ENCODE results near the gene SLC5A10. TPM values are rescaled to one million over a fixed set of nuclear protein-coding genes. Genes with fewer than 3 reads are reported as not detected.

Gene SLC5A10
- total RNA-seq, 4 donors from 2014 or later, result not detected

DNA sequence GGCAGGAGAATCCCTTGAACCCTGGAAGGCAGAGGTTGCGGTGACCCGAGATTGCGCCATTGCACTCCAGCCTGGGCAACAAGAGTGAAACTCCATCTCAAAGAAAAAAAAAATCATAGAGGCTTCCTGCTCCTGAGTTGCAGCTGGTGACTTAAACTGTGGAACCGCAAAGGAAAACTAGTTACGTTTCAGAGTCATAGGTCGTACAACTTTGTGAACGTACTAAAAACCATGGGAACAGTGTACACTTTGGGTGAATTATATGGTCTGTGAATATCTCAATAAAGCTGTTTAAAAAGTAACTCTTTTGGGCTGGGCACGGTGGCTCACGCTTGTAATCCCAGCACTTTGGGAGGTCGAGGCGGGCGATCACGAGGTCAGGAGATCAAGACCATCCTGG lies 23.6 kb downstream of the SLC5A10 start:
- H3K27ac ChIP-seq, result no peak overlapping the region
- no peak for DNase-seq

DNA sequence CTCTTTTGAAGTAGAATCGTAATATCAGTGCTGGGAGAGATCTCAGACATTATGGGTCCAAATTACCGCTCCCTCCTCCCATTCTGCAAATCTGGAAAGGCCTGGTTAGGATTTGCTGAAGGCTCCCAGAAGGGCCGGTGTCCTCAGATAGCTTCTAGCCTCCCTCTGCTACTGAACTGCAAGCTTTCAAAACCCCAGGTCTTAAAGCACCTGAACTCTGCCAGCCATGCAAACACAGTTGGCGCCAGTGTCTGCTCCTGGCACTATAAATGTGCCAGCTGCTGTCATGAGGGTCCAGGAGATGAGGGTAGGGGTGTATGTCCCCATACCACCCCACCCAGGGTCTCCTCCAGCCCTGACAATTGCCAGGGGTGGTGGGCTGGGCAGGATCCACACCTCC lies 24.2 kb downstream of the SLC5A10 start:
- no peak for TF ChIP-seq POLR2A (IDR thresholded peaks at IDR 0.05)
- TF ChIP-seq, protein P1, sequence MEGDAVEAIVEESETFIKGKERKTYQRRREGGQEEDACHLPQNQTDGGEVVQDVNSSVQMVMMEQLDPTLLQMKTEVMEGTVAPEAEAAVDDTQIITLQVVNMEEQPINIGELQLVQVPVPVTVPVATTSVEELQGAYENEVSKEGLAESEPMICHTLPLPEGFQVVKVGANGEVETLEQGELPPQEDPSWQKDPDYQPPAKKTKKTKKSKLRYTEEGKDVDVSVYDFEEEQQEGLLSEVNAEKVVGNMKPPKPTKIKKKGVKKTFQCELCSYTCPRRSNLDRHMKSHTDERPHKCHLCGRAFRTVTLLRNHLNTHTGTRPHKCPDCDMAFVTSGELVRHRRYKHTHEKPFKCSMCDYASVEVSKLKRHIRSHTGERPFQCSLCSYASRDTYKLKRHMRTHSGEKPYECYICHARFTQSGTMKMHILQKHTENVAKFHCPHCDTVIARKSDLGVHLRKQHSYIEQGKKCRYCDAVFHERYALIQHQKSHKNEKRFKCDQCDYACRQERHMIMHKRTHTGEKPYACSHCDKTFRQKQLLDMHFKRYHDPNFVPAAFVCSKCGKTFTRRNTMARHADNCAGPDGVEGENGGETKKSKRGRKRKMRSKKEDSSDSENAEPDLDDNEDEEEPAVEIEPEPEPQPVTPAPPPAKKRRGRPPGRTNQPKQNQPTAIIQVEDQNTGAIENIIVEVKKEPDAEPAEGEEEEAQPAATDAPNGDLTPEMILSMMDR (IDR thresholded peaks at IDR 0.05), result no peak
- Histone ChIP-seq H3K9me3 (no peaks in the 10 kb centered on the region), H3K4me1 (no peaks in the 10 kb centered on the region), H3K36me3 (no peaks in the 10 kb centered on the region), H3K27me3 (no peaks in the 10 kb centered on the region), H3K4me3 (no peak overlapping the region), H3K27ac (no peak overlapping the region)
- intact Hi-C loops (cut with DNase I; ENCODE audit: low total_unique reads), result no loop called here
- no peak for DNase-seq

More for the DNA sequence above, 23.6 kb downstream of the SLC5A10 start:
- H3K4me3 ChIP-seq, result no peak overlapping the region
- TF ChIP-seq POLR2A (IDR thresholded peaks at IDR 0.05), result no peak
- TF ChIP-seq, protein P1 (IDR thresholded peaks at IDR 0.05), result no peak
- no peaks in the 10 kb centered on the region for H3K9me3 ChIP-seq
- no peaks in the 10 kb centered on the region for H3K4me1 ChIP-seq
- H3K36me3 ChIP-seq, result no peaks in the 10 kb centered on the region
- no peaks in the 10 kb centered on the region for H3K27me3 ChIP-seq
- intact Hi-C loops (cut with DNase I; ENCODE audit: low total_unique reads), result no loop called here

GRCh38 chr17:18977021-18977420 lies 25.1 kb downstream of the SLC5A10 start:
- no peak for DNase-seq
- H3K9me3 ChIP-seq, result no peaks in the 10 kb centered on the region
- no peaks in the 10 kb centered on the region for H3K36me3 ChIP-seq
- no peak for TF ChIP-seq POLR2A (IDR thresholded peaks at IDR 0.05)
- TF ChIP-seq, protein P1 (IDR thresholded peaks at IDR 0.05), result no peak
- H3K27ac ChIP-seq, result no peak overlapping the region
- H3K4me3 ChIP-seq, result no peak overlapping the region
- no peaks in the 10 kb centered on the region for H3K4me1 ChIP-seq
- intact Hi-C loops (cut with DNase I; ENCODE audit: low total_unique reads), result no loop called here
- no peaks in the 10 kb centered on the region for H3K27me3 ChIP-seq

GRCh38 chr17:18977646-18978045 lies 25.7 kb downstream of the SLC5A10 start:
- H3K27me3 ChIP-seq, result no peaks in the 10 kb centered on the region
- H3K4me3 ChIP-seq, result no peak overlapping the region
- H3K36me3 ChIP-seq, result no peaks in the 10 kb centered on the region
- no peak overlapping the region for H3K27ac ChIP-seq
- H3K4me1 ChIP-seq, result no peaks in the 10 kb centered on the region
- H3K9me3 ChIP-seq, result no peaks in the 10 kb centered on the region
- intact Hi-C loops (cut with DNase I; ENCODE audit: low total_unique reads), result no loop called here
- no peak for TF ChIP-seq POLR2A (IDR thresholded peaks at IDR 0.05)
- TF ChIP-seq, protein P1 (IDR thresholded peaks at IDR 0.05), result no peak
- no peak for DNase-seq

DNA sequence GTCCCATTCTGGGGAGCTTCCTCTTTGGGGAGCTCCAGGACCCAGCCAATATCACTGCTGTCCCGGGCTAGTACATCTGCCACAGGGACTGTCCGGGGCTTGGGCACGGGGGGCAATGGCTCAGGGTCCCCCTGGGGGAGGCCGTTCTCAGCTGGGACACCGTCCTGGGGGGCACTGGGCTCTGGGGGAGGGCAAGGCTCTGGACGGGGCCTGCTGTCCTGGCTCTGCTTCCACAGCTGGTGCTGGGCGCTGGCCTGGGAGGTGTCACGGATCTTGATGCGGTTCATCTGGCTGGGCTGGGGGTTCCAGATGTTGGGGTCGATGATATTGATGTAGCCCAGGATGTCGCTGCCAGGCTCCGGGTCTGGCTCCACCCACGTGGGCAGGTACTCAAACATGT lies 26.1 kb downstream of the SLC5A10 start:
- no peaks in the 10 kb centered on the region for H3K4me1 ChIP-seq
- H3K9me3 ChIP-seq, result no peaks in the 10 kb centered on the region
- DNase-seq, result no peak
- intact Hi-C loops (cut with DNase I; ENCODE audit: low total_unique reads), result no loop called here
- no peak overlapping the region for H3K27ac ChIP-seq
- TF ChIP-seq, protein P1 (IDR thresholded peaks at IDR 0.05), result no peak
- TF ChIP-seq POLR2A (IDR thresholded peaks at IDR 0.05), result no peak
- no peak overlapping the region for H3K4me3 ChIP-seq
- H3K36me3 ChIP-seq, result no peaks in the 10 kb centered on the region
- H3K27me3 ChIP-seq, result no peaks in the 10 kb centered on the region
